ENCODE data around the gene NMT1. TPM values are rescaled to one million over a fixed set of nuclear protein-coding genes. Genes with fewer than 3 reads are reported as not detected.

Gene NMT1
- total RNA-seq, 1 experiment from 2014 or later, result 132 TPM

GRCh38 chr17:45096141-45096540, 35.0 kb downstream of the NMT1 start:
- intact Hi-C loops (cut with micrococcal nuclease; ENCODE audit: unreplicated experiment), result loop anchor here (10.0 kb wide), 1 partner anchor 71 kb away; no protein-coding TSS in a partner anchor
- peaks cover 21% of the 10 kb centered on the region for H3K4me1 ChIP-seq (replicated peaks; ENCODE audit: insufficient read depth)
- no peak overlapping the region for H3K27ac ChIP-seq
- no peak for DNase-seq
- H2AFZ ChIP-seq, result no peak overlapping the region
- H3K4me3 ChIP-seq, result no peak overlapping the region
- POLR2A ChIA-PET (ENCODE audit: unreplicated experiment), result no interaction called here
- no peaks in the 10 kb centered on the region; the same call in 1 of the 2 replicates for H4K20me1 ChIP-seq (ENCODE audit: insufficient read depth)
- H3K27me3 ChIP-seq (ENCODE audit: insufficient read depth, low read depth), result no peaks in the 10 kb centered on the region
- H3K79me2 ChIP-seq (ENCODE audit: low read depth), result no peaks in the 10 kb centered on the region; the same call in 1 of the 2 replicates
- no peaks in the 10 kb centered on the region for H3K9me2 ChIP-seq (ENCODE audit: insufficient read depth)
- TF ChIP-seq EZH2 (IDR thresholded peaks at IDR 0.05; ENCODE audit: low read depth), result no peak
- TF ChIP-seq, protein P1, sequence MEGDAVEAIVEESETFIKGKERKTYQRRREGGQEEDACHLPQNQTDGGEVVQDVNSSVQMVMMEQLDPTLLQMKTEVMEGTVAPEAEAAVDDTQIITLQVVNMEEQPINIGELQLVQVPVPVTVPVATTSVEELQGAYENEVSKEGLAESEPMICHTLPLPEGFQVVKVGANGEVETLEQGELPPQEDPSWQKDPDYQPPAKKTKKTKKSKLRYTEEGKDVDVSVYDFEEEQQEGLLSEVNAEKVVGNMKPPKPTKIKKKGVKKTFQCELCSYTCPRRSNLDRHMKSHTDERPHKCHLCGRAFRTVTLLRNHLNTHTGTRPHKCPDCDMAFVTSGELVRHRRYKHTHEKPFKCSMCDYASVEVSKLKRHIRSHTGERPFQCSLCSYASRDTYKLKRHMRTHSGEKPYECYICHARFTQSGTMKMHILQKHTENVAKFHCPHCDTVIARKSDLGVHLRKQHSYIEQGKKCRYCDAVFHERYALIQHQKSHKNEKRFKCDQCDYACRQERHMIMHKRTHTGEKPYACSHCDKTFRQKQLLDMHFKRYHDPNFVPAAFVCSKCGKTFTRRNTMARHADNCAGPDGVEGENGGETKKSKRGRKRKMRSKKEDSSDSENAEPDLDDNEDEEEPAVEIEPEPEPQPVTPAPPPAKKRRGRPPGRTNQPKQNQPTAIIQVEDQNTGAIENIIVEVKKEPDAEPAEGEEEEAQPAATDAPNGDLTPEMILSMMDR (conservative IDR thresholded peaks at IDR 0.05), result peak; percentile 69
- H3K4me2 ChIP-seq, result no peak overlapping the region
- CTCF ChIA-PET, result interaction anchor here (0.6 kb wide), 1 partner anchor 30 kb away, joined by 4 read pairs; no protein-coding TSS in a partner anchor
- BruUV-seq (replicated peaks), result no TSS peak
- H3K36me3 ChIP-seq (ENCODE audit: low read depth), result peaks cover 20% of the 10 kb centered on the region
- H3K9me3 ChIP-seq (ENCODE audit: insufficient read depth, low read depth), result no peaks in the 10 kb centered on the region
- H3F3A ChIP-seq (ENCODE audit: insufficient read depth, low read depth), result peaks cover 66% of the 10 kb centered on the region

DNA sequence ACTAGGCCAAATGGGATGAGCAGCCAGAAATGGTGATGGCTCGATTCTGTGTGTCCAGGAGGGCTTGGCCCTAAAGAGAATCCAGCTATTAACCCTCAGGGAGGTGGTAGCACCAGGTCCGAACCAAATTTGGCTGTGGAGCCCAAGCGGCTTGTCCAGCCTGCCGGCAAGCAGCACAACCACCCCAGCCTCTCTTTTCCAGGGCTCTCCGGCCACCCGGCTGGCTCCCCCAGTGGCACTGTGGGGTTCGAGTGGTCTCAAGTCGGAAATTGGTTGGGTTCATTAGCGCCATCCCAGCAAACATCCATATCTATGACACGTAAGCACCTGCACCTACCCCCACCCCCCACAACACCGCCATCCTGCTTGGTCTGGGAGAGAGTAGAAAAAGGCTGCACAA, 35.8 kb downstream of the NMT1 start:
- H4K20me1 ChIP-seq (ENCODE audit: insufficient read depth), result no peaks in the 10 kb centered on the region; the same call in 1 of the 2 replicates
- H3K27ac ChIP-seq, result no peak overlapping the region
- H3K4me3 ChIP-seq, result no peak overlapping the region
- BruUV-seq (replicated peaks), result no TSS peak
- peaks cover 20% of the 10 kb centered on the region for H3K36me3 ChIP-seq (ENCODE audit: low read depth)
- ChIA-PET CTCF (interaction anchor here (0.6 kb wide), 1 partner anchor 31 kb away, joined by 4 read pairs; no protein-coding TSS in a partner anchor), POLR2A (ENCODE audit: unreplicated experiment) (no interaction called here)
- no peak overlapping the region for H3K4me2 ChIP-seq
- TF ChIP-seq, protein P1 (conservative IDR thresholded peaks at IDR 0.05), result no peak
- no peak for TF ChIP-seq EZH2 (IDR thresholded peaks at IDR 0.05; ENCODE audit: low read depth)
- H3K79me2 ChIP-seq (ENCODE audit: low read depth), result no peaks in the 10 kb centered on the region; the same call in 1 of the 2 replicates
- no peaks in the 10 kb centered on the region for H3K27me3 ChIP-seq (ENCODE audit: insufficient read depth, low read depth)
- peaks cover 21% of the 10 kb centered on the region for H3K4me1 ChIP-seq (replicated peaks; ENCODE audit: insufficient read depth)
- no peak for DNase-seq
- H3K9me3 ChIP-seq (ENCODE audit: insufficient read depth, low read depth), result no peaks in the 10 kb centered on the region
- no peaks in the 10 kb centered on the region for H3K9me2 ChIP-seq (ENCODE audit: insufficient read depth)
- peaks cover 58% of the 10 kb centered on the region for H3F3A ChIP-seq (ENCODE audit: insufficient read depth, low read depth)
- intact Hi-C loops (cut with micrococcal nuclease; ENCODE audit: unreplicated experiment), result loop anchor here (10.0 kb wide), 1 partner anchor 72 kb away; no protein-coding TSS in a partner anchor
- no peak overlapping the region for H2AFZ ChIP-seq

DNA sequence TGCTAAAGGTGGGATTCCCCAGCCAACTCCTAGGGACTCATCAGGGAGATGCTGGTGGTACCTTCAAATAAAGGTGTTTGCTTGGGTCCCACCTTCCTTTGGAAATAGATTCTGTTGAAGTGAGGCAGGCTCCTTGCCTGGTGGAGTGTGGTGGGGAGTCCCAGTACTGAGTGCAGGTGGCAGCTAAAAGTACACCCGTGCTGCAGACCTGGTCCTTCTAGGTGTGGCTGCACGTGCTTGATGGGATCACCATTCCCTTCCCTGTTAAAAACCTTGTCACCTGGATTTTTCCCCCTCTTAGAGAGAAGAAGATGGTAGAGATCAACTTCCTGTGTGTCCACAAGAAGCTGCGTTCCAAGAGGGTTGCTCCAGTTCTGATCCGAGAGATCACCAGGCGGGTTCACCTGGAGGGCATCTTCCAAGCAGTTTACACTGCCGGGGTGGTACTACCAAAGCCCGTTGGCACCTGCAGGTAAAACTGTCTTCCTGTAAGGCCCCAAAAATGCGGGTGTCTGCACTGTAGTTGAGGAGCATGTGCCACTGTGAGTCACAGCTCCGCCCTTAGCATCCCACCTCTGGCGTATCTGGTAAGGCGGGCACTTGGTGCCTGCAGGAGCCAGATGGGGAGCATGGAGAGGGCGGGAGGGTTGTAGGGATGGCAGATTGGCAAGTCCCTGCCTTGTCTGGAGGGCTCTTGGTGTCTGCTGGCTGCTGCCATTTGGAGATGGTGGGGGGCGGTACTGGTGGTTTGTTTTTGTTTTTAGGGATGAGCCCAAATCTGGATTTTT, 37.2 kb downstream of the NMT1 start:
- Histone ChIP-seq H3F3A (ENCODE audit: insufficient read depth, low read depth) (peaks cover 48% of the 10 kb centered on the region; the same call in 1 of the 2 replicates), H3K9me3 (ENCODE audit: insufficient read depth, low read depth) (no peaks in the 10 kb centered on the region), H3K79me2 (ENCODE audit: low read depth) (no peaks in the 10 kb centered on the region; the same call in 1 of the 2 replicates), H4K20me1 (ENCODE audit: insufficient read depth) (no peaks in the 10 kb centered on the region; the same call in 1 of the 2 replicates), H3K4me3 (no peak overlapping the region), H3K36me3 (ENCODE audit: low read depth) (peaks cover 25% of the 10 kb centered on the region), H3K4me2 (no peak overlapping the region), H2AFZ (no peak overlapping the region), H3K27me3 (ENCODE audit: insufficient read depth, low read depth) (no peaks in the 10 kb centered on the region), H3K4me1 (replicated peaks; ENCODE audit: insufficient read depth) (peaks cover 8% of the 10 kb centered on the region), H3K9me2 (ENCODE audit: insufficient read depth) (no peaks in the 10 kb centered on the region), H3K27ac (no peak overlapping the region)
- intact Hi-C loops (cut with micrococcal nuclease; ENCODE audit: unreplicated experiment), result loop anchor here (10.0 kb wide), 1 partner anchor 73 kb away; no protein-coding TSS in a partner anchor
- ChIA-PET CTCF (interaction anchor here (0.8 to 1.2 kb wide), 2 partner anchors 32 to 51 kb away, joined by 3 to 4 read pairs; no protein-coding TSS in a partner anchor), POLR2A (ENCODE audit: unreplicated experiment) (no interaction called here)
- BruUV-seq (replicated peaks), result no TSS peak
- no peak for DNase-seq
- TF ChIP-seq EZH2 (IDR thresholded peaks at IDR 0.05; ENCODE audit: low read depth), result no peak
- TF ChIP-seq, protein P1 (conservative IDR thresholded peaks at IDR 0.05), result no peak
